ENCODE results near the gene DNMT3A. TPM values are rescaled to one million over a fixed set of nuclear protein-coding genes. Genes with fewer than 3 reads are reported as not detected.

Gene DNMT3A
- total and polyA plus RNA-seq, 2 donors (not counting 1 experiment from before 2014, with no cell fraction given) = 8.9 to 24.5 TPM

- Mint-ChIP-seq H3K27me3 (no peaks in the 10 kb centered on the region), H3K4me3 (no peak overlapping the region), H3K4me1 (no peaks in the 10 kb centered on the region), H3K27ac (no peak overlapping the region), H3K9me3 (ENCODE audit: insufficient read depth) (no peaks in the 10 kb centered on the region)
- DNase-seq (no peak), ATAC-seq (ENCODE audit: low read depth) (no peak)
- intact Hi-C loops (cut with micrococcal nuclease) = no loop called here
- H4K20me1 ChIP-seq (ENCODE audit: control insufficient read depth, insufficient read depth, low read length, poor library complexity, severe bottlenecking) = no peaks in the 10 kb centered on the region
- WGBS (ENCODE audit: insufficient coverage) = 97% methylated on average over 4 of the region's 9 CpGs
- TF ChIP-seq EZH2 (IDR thresholded peaks at IDR 0.05; ENCODE audit: borderline replicate concordance, insufficient read depth, low read depth, low read length, poor library complexity, severe bottlenecking) (no peak), CTCF (IDR thresholded peaks at IDR 0.05) (no peak)
- CTCF ChIA-PET = interaction anchor here (0.6 to 1.5 kb wide), 2 partner anchors 20 to 265 kb away, joined by 4 to 6 read pairs; no protein-coding TSS in a partner anchor
- no peak overlapping the region for H3K4me2 ChIP-seq (replicated peaks; ENCODE audit: low read depth, low read length, poor library complexity, severe bottlenecking)
- POLR2A ChIA-PET = interaction anchor here (1.3 kb wide), 1 partner anchor 15 kb away, joined by 3 read pairs; no protein-coding TSS in a partner anchor
- H3K27ac ChIP-seq (ENCODE audit: low read length in 2 of 2) = no peak overlapping the region
- no peaks in the 10 kb centered on the region for H3K9me3 ChIP-seq (ENCODE audit: control extremely low read depth in 1 of 3, control insufficient read depth in 2 of 3, insufficient read depth in 1 of 3, low read length in 2 of 3)
- no peaks in the 10 kb centered on the region for H3K4me1 ChIP-seq (ENCODE audit: control insufficient read depth in 2 of 2, insufficient read depth in 2 of 2, low read length in 2 of 2)
- H3K79me2 ChIP-seq (ENCODE audit: control insufficient read depth, insufficient read depth, low read length) = no peaks in the 10 kb centered on the region
- H3K36me3 ChIP-seq (replicated peaks in 1 of 2; ENCODE audit: control extremely low read depth in 1 of 2, control insufficient read depth in 1 of 2, extremely low read depth in 1 of 2, insufficient read depth in 2 of 2, low read length in 1 of 2) = peaks cover 2 to 6% of the 10 kb centered on the region in 2 experiments
- no peaks in the 10 kb centered on the region for H3K27me3 ChIP-seq (replicated peaks in 1 of 4; ENCODE audit: control extremely low read depth in 1 of 4, control insufficient read depth in 3 of 4, insufficient read depth in 4 of 4, low read length in 3 of 4)
- no peak overlapping the region for H3K4me3 ChIP-seq (ENCODE audit: control extremely low read depth in 1 of 5, extremely low read depth in 1 of 5, insufficient read depth in 1 of 5, low read depth in 2 of 5, low read length in 4 of 5)
- no peak overlapping the region for H3K9ac ChIP-seq (ENCODE audit: low read length)
- no peak overlapping the region for H2AFZ ChIP-seq (ENCODE audit: insufficient read depth, low read depth, low read length, poor library complexity, severe bottlenecking)
Observed at GRCh38 chr2:25258847-25259736, 82.6 kb downstream of the DNMT3A start.

Measured in B cell (primary cell).